Activated CD8-positive, alpha-beta T cell treated with anti-CD3 and anti-CD28 coated beads, Interleukin-2, amount 10 ng/mL, durations not matched to agents 7 days and 5 days (primary cell): ENCODE measurements around the gene SIRT6. TPM values are rescaled to one million over a fixed set of nuclear protein-coding genes. Genes with fewer than 3 reads are reported as not detected.
"Not testable (repeated sequence)": the region's sequence is repeated elsewhere in the genome, so short reads cannot be mapped to it uniquely, and the experiment has no call there.

ENCODE experiments used
- ATAC-seq: fragments of 150-1000 bp; cut with Tn5 transposase; one replicate; pipeline ENCODE4 v1.10.0; 2021; ENCODE audit warnings: moderate library complexity
- CTCF ChIA-PET: fragments of 350-600 bp; sonication (Branson Sonifier 250); formaldehyde crosslinking; loops from one replicate; lab custom pipeline; 2021; ENCODE audit warnings: antibody characterized with exemption; lab: Charles Lee
- POLR2A ChIA-PET: fragments of 350-600 bp; sonication (Branson Sonifier 250); formaldehyde crosslinking; loops from one replicate; lab custom pipeline; 2021; ENCODE audit warnings: antibody characterized with exemption; lab: Charles Lee
- DNase-seq: peaks from one replicate; pipeline ENCODE4 v3.0.0-alpha.2; 2020
- H3K27ac Mint-ChIP-seq: one replicate; pipeline ENCODE4 v1.8.0; 2021; ENCODE audit warnings: mild to moderate bottlenecking, mixed read lengths
- H3K27me3 Mint-ChIP-seq: one replicate; pipeline ENCODE4 v1.8.0; 2021; ENCODE audit warnings: low read depth, mixed read lengths
- H3K36me3 Mint-ChIP-seq: one replicate; pipeline ENCODE4 v1.8.0; 2021; ENCODE audit warnings: low read depth, mixed read lengths
- H3K4me1 Mint-ChIP-seq: one replicate; pipeline ENCODE4 v1.8.0; 2021; ENCODE audit warnings: low read depth, mixed read lengths
- H3K4me3 Mint-ChIP-seq: one replicate; pipeline ENCODE4 v1.8.0; 2021; ENCODE audit warnings: mild to moderate bottlenecking, mixed read lengths
- H3K9me3 Mint-ChIP-seq: one replicate; pipeline ENCODE4 v1.8.0; 2022; ENCODE audit warnings: mixed read lengths; ENCODE audit not compliant: insufficient read depth
- total RNA-seq, 2 experiments: library from RNA; stranded (reverse); gene quantifications; one replicate each; pipeline ENCODE4 v1.2.3, GENCODE V29; 2021

Gene SIRT6
- total RNA-seq, 2 experiments from 2014 or later = 30.8 to 40.4 TPM

- ChIA-PET CTCF (no interaction called here), POLR2A (no interaction called here)
- DNase-seq = no peak
- H3K27ac Mint-ChIP-seq = no peak overlapping the region
- H3K4me3 Mint-ChIP-seq = no peak overlapping the region
- H3K4me1 Mint-ChIP-seq = peaks cover 9% of the 10 kb centered on the region
- ATAC-seq = no peak
- H3K27me3 Mint-ChIP-seq = peaks cover 28% of the 10 kb centered on the region
- H3K9me3 Mint-ChIP-seq = peaks cover 6% of the 10 kb centered on the region
- peaks cover 4% of the 10 kb centered on the region for H3K36me3 Mint-ChIP-seq
Measured at GRCh38 chr19:4198467-4199126, 16.2 kb upstream of the SIRT6 start.

- ChIA-PET CTCF (no interaction called here), POLR2A (no interaction called here)
- Mint-ChIP-seq H3K27ac (no peak overlapping the region), H3K36me3 (peaks cover 4% of the 10 kb centered on the region), H3K9me3 (peaks cover 6% of the 10 kb centered on the region), H3K4me1 (peaks cover 9% of the 10 kb centered on the region), H3K27me3 (peaks cover 30% of the 10 kb centered on the region), H3K4me3 (no peak overlapping the region)
- ATAC-seq (peak; percentile 44), DNase-seq (no peak)
Measured at GRCh38 chr19:4197625-4198466, 15.5 kb upstream of the SIRT6 start.

- H3K9me3 Mint-ChIP-seq = peaks cover 6% of the 10 kb centered on the region
- no peak overlapping the region for H3K4me3 Mint-ChIP-seq
- ChIA-PET POLR2A (interaction anchor here (0.8 kb wide), 1 partner anchor 104 kb away, joined by 3 read pairs; no protein-coding TSS in a partner anchor), CTCF (no interaction called here)
- H3K27ac Mint-ChIP-seq = no peak overlapping the region
- peaks cover 30% of the 10 kb centered on the region for H3K27me3 Mint-ChIP-seq
- DNase-seq (no peak), ATAC-seq (no peak)
- peaks cover 9% of the 10 kb centered on the region for H3K4me1 Mint-ChIP-seq
- peaks cover 4% of the 10 kb centered on the region for H3K36me3 Mint-ChIP-seq
Measured at GRCh38 chr19:4197228-4197624, 14.9 kb upstream of the SIRT6 start.

GRCh38 chr19:4196587-4197148 is 14.3 kb upstream of the SIRT6 start:
- H3K27me3 Mint-ChIP-seq = peaks cover 30% of the 10 kb centered on the region
- ATAC-seq (no peak), DNase-seq (no peak)
- peaks cover 6% of the 10 kb centered on the region for H3K9me3 Mint-ChIP-seq
- no peak overlapping the region for H3K4me3 Mint-ChIP-seq
- H3K27ac Mint-ChIP-seq = no peak overlapping the region
- peaks cover 9% of the 10 kb centered on the region for H3K4me1 Mint-ChIP-seq
- H3K36me3 Mint-ChIP-seq = peaks cover 4% of the 10 kb centered on the region
- CTCF ChIA-PET = interaction anchor here (1.4 kb wide), 1 partner anchor 56 kb away, joined by 3 read pairs; no protein-coding TSS in a partner anchor
- POLR2A ChIA-PET = interaction anchor here (0.8 kb wide), 1 partner anchor 104 kb away, joined by 3 read pairs; no protein-coding TSS in a partner anchor

- Mint-ChIP-seq H3K9me3 (peaks cover 6% of the 10 kb centered on the region), H3K36me3 (peaks cover 4% of the 10 kb centered on the region), H3K4me3 (no peak overlapping the region), H3K27me3 (peaks cover 26% of the 10 kb centered on the region), H3K27ac (no peak overlapping the region), H3K4me1 (peaks cover 9% of the 10 kb centered on the region)
- no peak for ATAC-seq
- CTCF ChIA-PET = interaction anchor here (1.4 kb wide), 1 partner anchor 56 kb away, joined by 3 read pairs; no protein-coding TSS in a partner anchor
- POLR2A ChIA-PET = no interaction called here
- no peak for DNase-seq
Measured at GRCh38 chr19:4196009-4196408, 13.6 kb upstream of the SIRT6 start.

DNA sequence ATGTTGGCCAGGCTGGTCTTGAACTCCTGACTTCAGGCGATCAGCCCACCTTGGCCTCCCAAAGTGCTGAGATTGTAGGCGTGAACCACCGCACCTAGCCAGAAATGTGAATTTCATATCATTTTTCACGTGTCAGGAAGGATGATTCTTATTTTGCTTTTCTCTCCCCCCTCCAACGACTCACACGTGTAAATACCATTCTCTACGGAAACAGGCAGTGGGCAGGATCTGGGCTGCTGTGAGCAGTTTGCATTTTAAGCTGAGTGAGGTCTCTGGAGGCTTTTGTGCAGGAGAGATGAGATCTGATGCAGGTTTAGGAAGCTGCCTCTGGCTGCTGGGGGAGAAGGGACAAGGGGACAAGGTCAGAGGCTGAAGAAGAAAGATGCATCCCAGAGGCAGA is 12.0 kb upstream of the SIRT6 start:
- peaks cover 6% of the 10 kb centered on the region for H3K9me3 Mint-ChIP-seq
- H3K27ac Mint-ChIP-seq = no peak overlapping the region
- H3K4me1 Mint-ChIP-seq = peaks cover 9% of the 10 kb centered on the region
- POLR2A ChIA-PET = no interaction called here
- DNase-seq = no peak
- CTCF ChIA-PET = no interaction called here
- no peak for ATAC-seq
- H3K27me3 Mint-ChIP-seq = peaks cover 23% of the 10 kb centered on the region
- H3K36me3 Mint-ChIP-seq = peaks cover 4% of the 10 kb centered on the region
- H3K4me3 Mint-ChIP-seq = no peak overlapping the region

- POLR2A ChIA-PET, CTCF ChIA-PET, H3K27ac Mint-ChIP-seq, DNase-seq, H3K4me1 Mint-ChIP-seq, H3K36me3 Mint-ChIP-seq, ATAC-seq, H3K9me3 Mint-ChIP-seq, H3K4me3 Mint-ChIP-seq: not testable (repeated sequence)
- H3K27me3 Mint-ChIP-seq = peaks cover 12% of the 10 kb centered on the region
Measured at GRCh38 chr19:4192537-4192936, 10.2 kb upstream of the SIRT6 start.

DNA sequence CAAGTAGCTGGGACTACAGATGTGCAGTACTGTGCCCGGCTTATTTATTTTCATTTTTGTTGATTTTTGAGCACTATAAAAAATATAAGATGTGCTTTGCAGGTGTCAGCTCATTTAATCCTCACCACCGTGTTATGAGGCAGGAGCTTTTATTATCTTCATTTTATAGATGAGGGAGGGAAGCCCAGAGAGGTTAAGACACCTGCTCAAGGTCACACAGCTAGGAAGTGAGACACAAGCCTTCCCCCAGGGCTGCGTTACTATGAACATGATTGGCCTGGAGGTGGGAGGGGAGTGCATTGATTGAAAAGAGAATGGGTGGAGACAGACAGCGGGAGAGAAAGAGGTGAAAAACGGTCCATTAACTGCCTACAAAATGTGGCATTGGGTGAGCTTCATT is 7.3 kb upstream of the SIRT6 start:
- CTCF ChIA-PET = interaction anchor here (0.8 kb wide), 1 partner anchor 204 kb away, joined by 3 read pairs; no protein-coding TSS in a partner anchor
- Mint-ChIP-seq H3K4me3 (no peak overlapping the region), H3K27ac (no peak overlapping the region), H3K36me3 (no peaks in the 10 kb centered on the region), H3K9me3 (no peaks in the 10 kb centered on the region), H3K4me1 (peaks cover 9% of the 10 kb centered on the region), H3K27me3 (peaks cover 6% of the 10 kb centered on the region)
- POLR2A ChIA-PET = no interaction called here
- ATAC-seq (no peak), DNase-seq (no peak)

GRCh38 chr19:4187313-4188122 is 5.2 kb upstream of the SIRT6 start:
- POLR2A ChIA-PET = no interaction called here
- no peak for DNase-seq
- no peak overlapping the region for H3K4me3 Mint-ChIP-seq
- H3K9me3 Mint-ChIP-seq = no peaks in the 10 kb centered on the region
- CTCF ChIA-PET = interaction anchor here (0.6 to 2.6 kb wide), 5 partner anchors 14 to 202 kb away, joined by 3 to 10 read pairs (median 6); partner anchors contain the start of gene EEF2
- H3K27me3 Mint-ChIP-seq = no peaks in the 10 kb centered on the region
- no peak overlapping the region for H3K27ac Mint-ChIP-seq
- no peaks in the 10 kb centered on the region for H3K36me3 Mint-ChIP-seq
- H3K4me1 Mint-ChIP-seq = peaks cover 16% of the 10 kb centered on the region
- no peak for ATAC-seq

DNA sequence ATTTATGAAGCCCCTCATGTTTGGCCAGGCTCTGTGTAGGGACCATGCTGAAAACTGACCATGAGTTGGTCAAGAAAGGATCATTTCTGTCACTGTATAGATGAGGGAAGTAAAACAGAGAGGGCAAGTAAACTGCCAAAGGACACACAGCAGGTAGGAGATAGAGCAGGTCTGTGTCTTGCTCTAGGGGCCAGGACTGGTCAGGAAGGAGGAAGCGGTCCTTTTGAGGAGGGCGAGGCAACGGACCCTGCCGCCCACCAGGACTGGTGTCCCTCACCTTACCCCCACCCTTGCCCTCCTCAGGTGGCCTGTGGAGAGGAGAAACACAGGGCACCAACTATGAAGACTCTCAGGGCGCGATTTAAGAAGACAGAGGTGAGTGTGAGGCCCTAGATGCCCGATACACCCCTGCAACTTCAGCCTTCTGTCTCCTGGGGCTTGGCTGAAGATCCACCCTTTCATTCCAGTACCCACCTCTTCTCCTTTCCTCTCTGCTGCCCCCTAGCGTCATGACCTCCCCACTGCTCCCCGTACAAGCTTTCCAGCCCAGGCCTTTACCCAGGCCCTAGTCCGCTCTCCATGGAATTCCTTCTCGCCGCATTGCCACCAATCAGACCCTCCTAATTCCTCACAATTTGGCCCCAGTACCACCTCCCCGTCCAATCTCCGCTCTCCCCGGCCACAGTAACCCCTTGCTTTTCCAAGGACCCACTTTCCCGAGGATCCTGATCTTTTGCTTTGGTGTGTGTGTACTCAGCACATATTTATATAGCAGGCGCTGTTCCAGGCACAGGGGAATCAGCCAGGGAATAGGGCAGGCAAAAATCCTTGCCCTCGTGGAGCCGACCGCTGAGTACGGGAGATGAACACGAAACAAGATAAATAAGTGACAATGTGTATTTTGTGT is 4.0 kb upstream of the SIRT6 start:
- ChIA-PET CTCF (interaction anchor here (0.8 to 2.6 kb wide), 5 partner anchors 15 to 201 kb away, joined by 3 to 10 read pairs (median 6); partner anchors contain the start of gene EEF2), POLR2A (no interaction called here)
- H3K4me3 Mint-ChIP-seq = no peak overlapping the region
- peak; percentile 62 for ATAC-seq
- peak; percentile 90 for DNase-seq
- no peaks in the 10 kb centered on the region for H3K27me3 Mint-ChIP-seq
- peaks cover 20% of the 10 kb centered on the region for H3K4me1 Mint-ChIP-seq
- no peaks in the 10 kb centered on the region for H3K9me3 Mint-ChIP-seq
- no peak overlapping the region for H3K27ac Mint-ChIP-seq
- peaks cover 3% of the 10 kb centered on the region for H3K36me3 Mint-ChIP-seq
